HCT116 (cell line): ENCODE results near the gene CTNND1. TPM values are rescaled to one million over a fixed set of nuclear protein-coding genes. Genes with fewer than 3 reads are reported as not detected.

ENCODE experiments used
- ATAC-seq: fragments of 200-7000 bp; cut with Tn5 transposase; 2 replicates; pipeline ENCODE4 v1.9.1; 2020; ENCODE audit warnings: mild to moderate bottlenecking, moderate library complexity
- BruUV-seq: library from RNA; stranded (reverse); fragments of 400-500 nt; replicated peaks from 2 replicates; lab custom pipeline; 2021; lab: Mats Ljungman, UMichigan
- CTCF ChIA-PET: fragments of 300-600 bp; sonication (Branson Sonifier 250); formaldehyde crosslinking; loops from one replicate; lab custom pipeline; 2021; ENCODE audit warnings: antibody characterized with exemption; lab: Charles Lee
- POLR2A ChIA-PET: fragments of 300-600, 350-600 bp; sonication (Branson Sonifier 250); formaldehyde crosslinking; loops from one replicate; lab custom pipeline; 2021; ENCODE audit warnings: antibody characterized with exemption; lab: Charles Lee
- RAD21 ChIA-PET, 2 experiments: fragments of 300-600 bp; sonication (Branson Sonifier 250); formaldehyde crosslinking; loops; one replicate each; lab custom pipeline; 2023; ENCODE audit warnings: low total read pairs in 2 of 2; ENCODE audit not compliant: uncharacterized antibody in 2 of 2, unreplicated experiment in 2 of 2, low non-redundant PET in 1 of 2; lab: Charles Lee
- DNase-seq: peaks from one replicate; pipeline ENCODE4 v3.0.0-alpha.2; 2010; ENCODE audit warnings: low read depth, low spot score
- H2AFZ ChIP-seq: fragments of 200-600 bp; shearing (Covaris generic), sonication (generic); 2 replicates; pipeline ENCODE4 v1.6.1; 2017; ENCODE audit warnings: low read depth, mixed run types, mixed read lengths, antibody characterized with exemption, low read length; ENCODE audit not compliant: poor library complexity, severe bottlenecking
- H3K27ac ChIP-seq: 2 replicates; pipeline ENCODE4 v1.5.1; 2012; ENCODE audit warnings: low read depth, low read length
- H3K27me3 ChIP-seq: fragments of 200-600 bp; sonication (generic); 2 replicates; pipeline ENCODE4 v1.6.1; 2016; ENCODE audit warnings: mixed run types, low read length, mixed read lengths; ENCODE audit not compliant: insufficient read depth
- H3K36me3 ChIP-seq, 2 experiments: fragments of 200-500 bp in 1 of 2; fragments of 200-600 bp in 1 of 2; sonication (Bioruptor generic) in 1 of 2; sonication (generic) in 1 of 2; 2 replicates each; pipeline versions ENCODE4 v1.5.1 to v1.6.1; 2014 to 2016; ENCODE audit warnings: low read length in 2 of 2, inconsistent platforms in 1 of 2, mixed read lengths in 1 of 2, mixed run types in 1 of 2; ENCODE audit not compliant: insufficient read depth in 2 of 2, control insufficient read depth in 1 of 2
- H3K4me1 ChIP-seq, 2 experiments: fragments of 200-600 bp in 1 of 2; sonication (generic) in 1 of 2; 2 replicates each; pipeline versions ENCODE4 v1.5.1 to v1.6.1; 2012 to 2017; ENCODE audit warnings: low read length in 2 of 2, inconsistent platforms in 1 of 2, mild to moderate bottlenecking in 1 of 2, mixed read lengths in 1 of 2, mixed run types in 1 of 2, moderate library complexity in 1 of 2; ENCODE audit not compliant: insufficient read depth in 2 of 2, control insufficient read depth in 1 of 2
- H3K4me2 ChIP-seq: fragments of 200-600 bp; sonication (generic); 2 replicates; pipeline ENCODE4 v1.6.1; 2017; ENCODE audit warnings: mixed run types, low read length, mixed read lengths
- H3K4me3 ChIP-seq, 2 experiments: fragments of 200-600 bp in 1 of 2; sonication (generic) in 1 of 2; replicated peaks in 1 of 2; 2 replicates each; pipeline ENCODE4 v1.5.1; 2011 to 2016; ENCODE audit warnings: low read length in 2 of 2, control low read depth in 1 of 2, low read depth in 1 of 2, mild to moderate bottlenecking in 1 of 2, mixed read lengths in 1 of 2, mixed run types in 1 of 2
- H3K79me2 ChIP-seq: fragments of 200-600 bp; sonication (generic); 2 replicates; pipeline ENCODE4 v1.6.1; 2017; ENCODE audit warnings: mild to moderate bottlenecking, mixed run types, low read length, moderate library complexity, mixed read lengths; ENCODE audit not compliant: insufficient read depth
- H3K9ac ChIP-seq: fragments of 200-600 bp; sonication (generic); 2 replicates; pipeline ENCODE4 v1.6.1; 2016; ENCODE audit warnings: low read length, mixed read lengths
- H3K9me2 ChIP-seq: fragments of 200-600 bp; sonication (generic), shearing (Covaris generic); 2 replicates; pipeline ENCODE4 v1.6.1; 2017; ENCODE audit warnings: mixed run types, mild to moderate bottlenecking, moderate library complexity; ENCODE audit not compliant: insufficient read depth
- H3K9me3 ChIP-seq, 2 experiments: fragments of 200-500 bp in 1 of 2; fragments of 200-600 bp in 1 of 2; sonication (Bioruptor generic) in 1 of 2; sonication (generic) in 1 of 2; 2 replicates each; pipeline ENCODE4 v1.6.1; 2014 to 2017; ENCODE audit warnings: low read length in 2 of 2, mixed read lengths in 2 of 2, inconsistent platforms in 1 of 2, low read depth in 1 of 2, mild to moderate bottlenecking in 1 of 2, mixed run types in 1 of 2, moderate library complexity in 1 of 2; ENCODE audit not compliant: control insufficient read depth in 1 of 2, insufficient read depth in 1 of 2
- H4K20me1 ChIP-seq: fragments of 200-600 bp; sonication (generic), shearing (Covaris generic); 2 replicates; pipeline ENCODE4 v1.6.1; 2017; ENCODE audit warnings: mixed run types, mild to moderate bottlenecking, moderate library complexity; ENCODE audit not compliant: insufficient read depth
- ATF3 ChIP-seq: IDR thresholded peaks from 2 replicates; pipeline ENCODE4 v1.6.1; 2012
- CEBPB ChIP-seq: IDR thresholded peaks from 2 replicates; pipeline ENCODE4 v1.6.1; 2012; ENCODE audit warnings: low read depth
- FOSL1 ChIP-seq: IDR thresholded peaks from 2 replicates; pipeline ENCODE4 v1.6.1; 2012; ENCODE audit warnings: low read depth
- JUND ChIP-seq: IDR thresholded peaks from 2 replicates; pipeline ENCODE4 v1.6.1; 2012
- MAX ChIP-seq: IDR thresholded peaks from 2 replicates; pipeline ENCODE4 v1.6.1; 2012
- REST ChIP-seq: IDR thresholded peaks from 2 replicates; pipeline ENCODE4 v1.6.1; 2012; ENCODE audit warnings: low read depth
- intact Hi-C: fragments of 100-400 bp; cut with micrococcal nuclease; formaldehyde crosslinking; loops from 2 replicates; pipeline ENCODE4 v1.10.0; 2022
- total RNA-seq: library from RNA; stranded (reverse); gene quantifications from one replicate; pipeline ENCODE4 v1.2.1, GENCODE V29; 2021; ENCODE audit not compliant: unreplicated experiment

The CTNND1 gene
- total RNA-seq, 1 experiment from 2014 or later = 157 TPM

- H3K27ac ChIP-seq = no peak overlapping the region
These were observed 27.1 kb downstream of the CTNND1 start for GRCh38 chr11:57788703-57789088.

More at GRCh38 chr11:57788703-57789088, 27.1 kb downstream of the CTNND1 start:
- Histone ChIP-seq H3K4me2 (0 out of 2 replicates have a peak overlapping the region, but pooled peaks have one; percentile 6), H4K20me1 (no peaks in the 10 kb centered on the region)
- TF ChIP-seq CEBPB (no peak), MAX (no peak), FOSL1 (no peak), JUND (no peak), ATF3 (no peak), REST (no peak)
- TF ChIP-seq, all 23 proteins: peak for 0
- ATAC-seq (no peak), DNase-seq (no peak)
- H3K9me2 ChIP-seq = no peaks in the 10 kb centered on the region
- POLR2A ChIA-PET = interaction anchor here (1.1 kb wide), 1 partner anchor 10 kb away, joined by 5 read pairs; no protein-coding TSS in a partner anchor
- peaks cover 0 to 3% of the 10 kb centered on the region in 2 experiments; a peak in 2 of 4 replicates for H3K36me3 ChIP-seq
- H3K4me1 ChIP-seq = peaks cover 73 to 97% of the 10 kb centered on the region in 2 experiments
- no peak overlapping the region for H3K4me3 ChIP-seq
- intact Hi-C loops = no loop called here
- H3K9me3 ChIP-seq = no peaks in the 10 kb centered on the region
- CTCF ChIA-PET = no interaction called here
- H2AFZ ChIP-seq = no peak overlapping the region
- H3K27me3 ChIP-seq = no peaks in the 10 kb centered on the region
- BruUV-seq = no TSS peak
- peaks cover 100% of the 10 kb centered on the region for H3K79me2 ChIP-seq
- RAD21 ChIA-PET = no interaction called here
- H3K9ac ChIP-seq = no peak overlapping the region
